ENCODE measurements around the gene ZNF678. TPM values are rescaled to one million over a fixed set of nuclear protein-coding genes. Genes with fewer than 3 reads are reported as not detected.

The ZNF678 gene
- total RNA-seq, 1 experiment from 2014 or later: 11.2 TPM

DNA sequence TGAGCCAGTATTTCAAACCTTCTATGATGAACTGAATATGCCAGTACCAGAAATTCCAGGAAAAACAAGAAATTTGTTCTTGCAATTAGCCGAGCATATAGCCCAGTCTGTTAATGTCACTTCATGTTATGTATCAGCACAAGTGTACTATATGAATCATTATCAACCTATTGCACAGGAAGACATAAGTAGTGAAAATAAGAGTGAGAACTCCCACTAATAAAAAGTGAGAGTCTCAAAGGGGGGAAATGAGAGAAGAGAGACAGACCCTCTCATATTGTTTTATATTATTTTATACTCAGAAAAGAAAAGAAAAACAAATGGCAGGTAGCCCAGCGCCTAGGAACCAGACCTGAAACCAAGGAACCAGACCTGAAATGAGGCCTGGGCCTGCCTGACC lies 155.6 kb downstream of the ZNF678 start:
- DNase-seq (ENCODE audit: low read depth): no peak

DNA sequence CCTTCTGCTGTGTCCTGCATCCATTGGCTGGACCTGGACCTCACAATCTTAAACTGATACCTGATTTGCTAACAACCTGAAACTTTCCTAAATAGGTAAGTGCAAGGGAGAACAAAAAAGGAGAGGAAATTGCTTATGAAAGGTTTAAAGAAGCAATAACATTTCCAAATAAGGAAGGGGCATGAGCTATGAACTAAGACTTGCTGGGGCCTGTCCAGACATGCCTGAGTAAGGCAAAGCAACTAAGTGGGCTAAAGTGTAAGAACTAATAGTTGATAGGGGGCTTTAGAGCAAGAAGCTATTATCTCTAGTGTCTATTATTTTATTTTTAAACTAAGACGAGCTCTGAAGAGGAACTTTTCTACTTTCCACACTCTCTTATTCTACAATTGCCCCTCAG lies 160.1 kb downstream of the ZNF678 start:
- no peak for DNase-seq (ENCODE audit: low read depth)

DNA sequence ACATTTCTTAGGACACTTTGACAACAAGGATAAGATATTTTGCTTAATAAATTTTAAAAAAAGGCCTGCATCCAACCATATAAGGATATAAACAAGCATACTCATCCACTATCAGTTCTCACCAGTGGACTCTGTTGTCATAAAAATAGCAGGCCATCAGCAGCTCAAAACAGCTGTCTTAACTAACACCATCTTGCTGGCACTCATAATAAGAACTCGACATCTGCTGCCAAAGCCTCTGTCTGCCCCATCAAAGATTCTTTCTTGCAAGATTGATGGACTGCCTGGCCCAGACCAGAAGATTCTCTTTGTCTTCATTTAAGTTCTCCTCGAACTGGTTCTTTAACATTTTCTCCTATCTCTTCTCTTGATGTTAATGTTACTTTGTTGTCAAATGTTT lies 161.7 kb downstream of the ZNF678 start:
- DNase-seq (ENCODE audit: low read depth): no peak

DNA sequence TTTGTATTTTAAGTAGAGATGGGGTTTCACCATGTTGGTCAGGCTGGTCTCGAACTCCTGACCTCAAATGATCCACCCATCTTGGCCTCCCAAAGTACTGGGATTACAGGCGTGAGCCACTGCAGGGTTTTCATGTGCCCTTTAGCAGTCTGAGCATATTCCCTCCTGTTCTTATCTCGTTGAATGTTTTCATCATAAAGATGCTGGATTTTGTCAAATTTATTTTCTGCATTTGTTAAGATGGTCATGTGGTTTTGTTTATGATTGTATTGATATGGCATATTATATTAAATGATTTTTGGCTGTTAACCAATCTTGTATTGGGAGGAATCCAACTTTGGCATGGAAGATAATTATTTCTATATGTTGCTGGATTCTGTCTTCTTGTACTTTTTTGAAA lies 163.0 kb downstream of the ZNF678 start:
- DNase-seq (ENCODE audit: low read depth): no peak

Other genes with a start within 250 kb of the ZNF678 start
- gene CDC42BPA, start 245.1 kb upstream of the ZNF678 start, total RNA-seq (2014; rRNA removed; shearing (Covaris generic)): 24.2 and 25.8 TPM in 2 replicates
- gene JMJD4, start 171.7 kb downstream of the ZNF678 start, total RNA-seq (2014; rRNA removed; shearing (Covaris generic)): 10.9 and 12.1 TPM in 2 replicates
- gene SNAP47, start 171.9 kb downstream of the ZNF678 start, total RNA-seq (2014; rRNA removed; shearing (Covaris generic)): 37.8 and 38.8 TPM in 2 replicates

Measured in RPMI7951 (cell line).